HepG2 (cell line): ENCODE data around the gene CCDC57. TPM values are rescaled to one million over a fixed set of nuclear protein-coding genes. Genes with fewer than 3 reads are reported as not detected.

Experiments used
- ASH2L ChIP-seq: fragments of 300-600, 200-600 bp; sonication (generic); IDR thresholded peaks from 2 replicates; pipeline ENCODE4 v1.7.0; 2017; ENCODE audit warnings: low read depth, mild to moderate bottlenecking, moderate library complexity, mixed read lengths, low read length; ENCODE audit not compliant: insufficient read length
- BCL6 ChIP-seq: IDR thresholded peaks from 2 replicates; pipeline ENCODE4 v1.6.1; 2016; ENCODE audit warnings: missing genetic modification reagents, missing compliant biosample characterization
- ELF4 ChIP-seq: sonication (generic); formaldehyde crosslinking; IDR thresholded peaks from 2 replicates; pipeline ENCODE4 v1.5.0; 2020; ENCODE audit warnings: missing genetic modification reagents, mild to moderate bottlenecking, moderate library complexity, borderline replicate concordance
- ETV5 ChIP-seq: IDR thresholded peaks from 2 replicates; pipeline ENCODE4 v1.6.1; 2018; ENCODE audit warnings: missing biosample characterization, missing genetic modification reagents, inconsistent platforms, borderline replicate concordance
- FOSL2 ChIP-seq: sonication (generic); formaldehyde crosslinking; IDR thresholded peaks from 2 replicates; pipeline ENCODE4 v1.4.0; 2020; ENCODE audit warnings: missing genetic modification reagents
- HIVEP1 ChIP-seq: sonication (generic); formaldehyde crosslinking; IDR thresholded peaks from 2 replicates; pipeline ENCODE4 v1.4.0; 2020; ENCODE audit warnings: mild to moderate bottlenecking, missing genetic modification reagents
- MEIS1 ChIP-seq: sonication (generic); formaldehyde crosslinking; IDR thresholded peaks from 2 replicates; pipeline ENCODE4 v1.9.0; 2021; ENCODE audit warnings: mild to moderate bottlenecking, missing genetic modification reagents, moderate library complexity, borderline replicate concordance
- MIXL1 ChIP-seq: IDR thresholded peaks from 2 replicates; pipeline ENCODE4 v1.6.1; 2016
- PATZ1 ChIP-seq: sonication (generic); formaldehyde crosslinking; IDR thresholded peaks from 2 replicates; pipeline ENCODE4 v1.4.0; 2020; ENCODE audit warnings: missing genetic modification reagents
- PBX3 ChIP-seq: sonication (generic); formaldehyde crosslinking; IDR thresholded peaks from 2 replicates; pipeline ENCODE4 v1.8.1; 2023; ENCODE audit warnings: missing genetic modification reagents, inconsistent platforms, borderline replicate concordance
- ZNF160 ChIP-seq: sonication (generic); formaldehyde crosslinking; IDR thresholded peaks from 2 replicates; pipeline ENCODE4 v1.8.0; 2022; ENCODE audit warnings: mild to moderate bottlenecking, inconsistent platforms, missing genetic modification reagents
- ZNF235 ChIP-seq: sonication (generic); formaldehyde crosslinking; IDR thresholded peaks from 2 replicates; pipeline ENCODE4 v1.8.1; 2023; ENCODE audit warnings: mild to moderate bottlenecking, missing genetic modification reagents, borderline replicate concordance
- ZNF318 ChIP-seq: sonication (generic); formaldehyde crosslinking; IDR thresholded peaks from 2 replicates; pipeline ENCODE4 v1.4.0; 2020; ENCODE audit warnings: mild to moderate bottlenecking, missing genetic modification reagents
- ZNF33A ChIP-seq: sonication (generic); formaldehyde crosslinking; IDR thresholded peaks from 2 replicates; pipeline ENCODE4 v1.5.1; 2020; ENCODE audit warnings: missing genetic modification reagents, mild to moderate bottlenecking, moderate library complexity, borderline replicate concordance
- ZNF737 ChIP-seq: sonication (generic); formaldehyde crosslinking; IDR thresholded peaks from 2 replicates; pipeline ENCODE4 v1.5.0; 2020; ENCODE audit warnings: missing genetic modification reagents, mild to moderate bottlenecking, borderline replicate concordance
- ZNF784 ChIP-seq: sonication (generic); formaldehyde crosslinking; IDR thresholded peaks from 2 replicates; pipeline ENCODE4 v1.5.1; 2020; ENCODE audit warnings: missing genetic modification reagents, mild to moderate bottlenecking, borderline replicate concordance
- polyA plus RNA-seq, 8 experiments: library from polyadenylated mRNA; depleted of rRNA in 3 of 8; stranded (reverse) in 7 of 8; unstranded in 1 of 8; fragments of >200 nt; fragmentation: Illumina TruSeq in 4 of 8; extraction: Trizol in 4 of 8; gene quantifications; 2 replicates each; pipeline versions ENCODE4 v1.2.1 to v1.2.3, GENCODE V29; 2011 to 2016; ENCODE audit warnings: low read depth in 4 of 8, missing spikeins in 1 of 8, mixed read lengths in 1 of 8; ENCODE audit not compliant: insufficient read depth in 1 of 8
- total RNA-seq, 5 experiments: library from RNA; depleted of rRNA; stranded (reverse); fragments of >200 nt; fragmentation: Illumina TruSeq; extraction: Trizol; gene quantifications; 2 replicates each; pipeline ENCODE4 v1.2.3, GENCODE V29; 2016; ENCODE audit warnings: low read depth in 1 of 5

Gene CCDC57
- total and polyA plus RNA-seq, 2 of the 13 experiments (the other 11 are each of a cell fraction or from before 2014, with no cell fraction given) = 59.3 to 59.9 TPM

GRCh38 chr17:82105882-82106687, 106.6 kb downstream of the CCDC57 start (continued):
- TF ChIP-seq PATZ1 (peak; percentile 85), ELF4 (CRISPR knock-in tag) (no peak; the same call in 1 of the 2 replicates), ZNF33A (no peak), ZNF737 (peak; percentile 98), PBX3 (no peak), FOSL2 (peak; percentile 56), MIXL1 (CRISPR knock-in tag) (peak; percentile 67), ZNF318 (CRISPR knock-in tag) (peak; percentile 17; the same call in 1 of the 2 replicates), ETV5 (peak; percentile 93), HIVEP1 (no peak; the same call in 1 of the 2 replicates), ASH2L (peak; percentile 54), ZNF784 (CRISPR knock-in tag) (no peak), MEIS1 (CRISPR knock-in tag) (peak; percentile 62; the same call in 1 of the 2 replicates), BCL6 (CRISPR knock-in tag) (peak; percentile 35; the same call in 1 of the 2 replicates), ZNF160 (CRISPR knock-in tag) (peak; percentile 48; the same call in 1 of the 2 replicates), ZNF235 (CRISPR knock-in tag) (0 out of 2 replicates have a peak, but pooled peaks have one; percentile 32)
